Measurements from ENCODE around the gene ACVR1B.
A peak's percentile ranks its signal among the peaks of the same experiment; 100 is the strongest.

The ACVR1B gene

GRCh38 chr12:52036587-52037171, 85.2 kb downstream of the ACVR1B start (continued):
- TF ChIP-seq ZNF692 (tag by site-specific recombination; IDR thresholded peaks at IDR 0.05) = no peak
- TF ChIP-seq ZFP3 (tag by site-specific recombination; IDR thresholded peaks at IDR 0.05; ENCODE audit: low read depth) = no peak
- no peak for TF ChIP-seq ZNF48 (tag by site-specific recombination; IDR thresholded peaks at IDR 0.05)
- no peak for TF ChIP-seq ZNF140 (tag by site-specific recombination; IDR thresholded peaks at IDR 0.05)
- peak; percentile 36; the same call in 1 of the 2 replicates for TF ChIP-seq ZFP37 (tag by site-specific recombination; IDR thresholded peaks at IDR 0.05)
- TF ChIP-seq ZNF571 (tag by site-specific recombination; IDR thresholded peaks at IDR 0.05) = no peak
- TF ChIP-seq REPIN1 (tag by site-specific recombination; IDR thresholded peaks at IDR 0.05; ENCODE audit: low read depth) = no peak
- no peak for TF ChIP-seq ZNF610 (tag by site-specific recombination; IDR thresholded peaks at IDR 0.05; ENCODE audit: borderline replicate concordance)
- no peak for TF ChIP-seq OVOL3 (tag by site-specific recombination; IDR thresholded peaks at IDR 0.05)
- no peak for TF ChIP-seq BCL11A (tag by site-specific recombination; IDR thresholded peaks at IDR 0.05; ENCODE audit: low read depth)
- no peak for TF ChIP-seq ZSCAN30 (tag by site-specific recombination; IDR thresholded peaks at IDR 0.05)
- peak; percentile 58; the same call in 1 of the 2 replicates for TF ChIP-seq ZNF596 (tag by site-specific recombination; IDR thresholded peaks at IDR 0.05)
- no peak for TF ChIP-seq ZNF658 (tag by site-specific recombination; IDR thresholded peaks at IDR 0.05)
- no peak for TF ChIP-seq ZNF555 (tag by site-specific recombination; conservative IDR thresholded peaks at IDR 0.05)
- TF ChIP-seq ZNF785 (tag by site-specific recombination; IDR thresholded peaks at IDR 0.05) = no peak
- TF ChIP-seq, protein P1, sequence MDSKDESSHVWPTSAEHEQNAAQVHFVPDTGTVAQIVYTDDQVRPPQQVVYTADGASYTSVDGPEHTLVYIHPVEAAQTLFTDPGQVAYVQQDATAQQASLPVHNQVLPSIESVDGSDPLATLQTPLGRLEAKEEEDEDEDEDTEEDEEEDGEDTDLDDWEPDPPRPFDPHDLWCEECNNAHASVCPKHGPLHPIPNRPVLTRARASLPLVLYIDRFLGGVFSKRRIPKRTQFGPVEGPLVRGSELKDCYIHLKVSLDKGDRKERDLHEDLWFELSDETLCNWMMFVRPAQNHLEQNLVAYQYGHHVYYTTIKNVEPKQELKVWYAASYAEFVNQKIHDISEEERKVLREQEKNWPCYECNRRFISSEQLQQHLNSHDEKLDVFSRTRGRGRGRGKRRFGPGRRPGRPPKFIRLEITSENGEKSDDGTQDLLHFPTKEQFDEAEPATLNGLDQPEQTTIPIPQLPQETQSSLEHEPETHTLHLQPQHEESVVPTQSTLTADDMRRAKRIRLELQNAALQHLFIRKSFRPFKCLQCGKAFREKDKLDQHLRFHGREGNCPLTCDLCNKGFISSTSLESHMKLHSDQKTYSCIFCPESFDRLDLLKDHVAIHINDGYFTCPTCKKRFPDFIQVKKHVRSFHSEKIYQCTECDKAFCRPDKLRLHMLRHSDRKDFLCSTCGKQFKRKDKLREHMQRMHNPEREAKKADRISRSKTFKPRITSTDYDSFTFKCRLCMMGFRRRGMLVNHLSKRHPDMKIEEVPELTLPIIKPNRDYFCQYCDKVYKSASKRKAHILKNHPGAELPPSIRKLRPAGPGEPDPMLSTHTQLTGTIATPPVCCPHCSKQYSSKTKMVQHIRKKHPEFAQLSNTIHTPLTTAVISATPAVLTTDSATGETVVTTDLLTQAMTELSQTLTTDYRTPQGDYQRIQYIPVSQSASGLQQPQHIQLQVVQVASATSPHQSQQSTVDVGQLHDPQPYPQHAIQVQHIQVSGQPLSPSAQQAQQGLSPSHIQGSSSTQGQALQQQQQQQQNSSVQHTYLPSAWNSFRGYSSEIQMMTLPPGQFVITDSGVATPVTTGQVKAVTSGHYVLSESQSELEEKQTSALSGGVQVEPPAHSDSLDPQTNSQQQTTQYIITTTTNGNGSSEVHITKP (tag by site-specific recombination; IDR thresholded peaks at IDR 0.05) = no peak
- TF ChIP-seq KLF16 (tag by site-specific recombination; IDR thresholded peaks at IDR 0.05) = no peak
- 0 out of 2 replicates have a peak, but pooled peaks have one; percentile 21 for TF ChIP-seq ZBTB17 (tag by site-specific recombination; IDR thresholded peaks at IDR 0.05)
- no peak for TF ChIP-seq ZNF2 (tag by site-specific recombination; IDR thresholded peaks at IDR 0.05)
- no peak for TF ChIP-seq ZNF514 (tag by site-specific recombination; IDR thresholded peaks at IDR 0.05)
- no peak for TF ChIP-seq ZNF791 (tag by site-specific recombination; IDR thresholded peaks at IDR 0.05)
- TF ChIP-seq HIC1 (tag by site-specific recombination; IDR thresholded peaks at IDR 0.05) = peak; percentile 61
- no peak for TF ChIP-seq ZNF133 (tag by site-specific recombination; IDR thresholded peaks at IDR 0.05)
- TF ChIP-seq ZNF24 (tag by site-specific recombination; IDR thresholded peaks at IDR 0.05) = no peak
- TF ChIP-seq ZNF214 (tag by site-specific recombination; IDR thresholded peaks at IDR 0.05; ENCODE audit: borderline replicate concordance) = no peak
- TF ChIP-seq ZNF843 (tag by site-specific recombination; IDR thresholded peaks at IDR 0.05) = no peak
- no peak for TF ChIP-seq MYNN (tag by site-specific recombination; IDR thresholded peaks at IDR 0.05; ENCODE audit: borderline replicate concordance)
- no peak for TF ChIP-seq ZNF23 (tag by site-specific recombination; IDR thresholded peaks at IDR 0.05; ENCODE audit: borderline replicate concordance)
- TF ChIP-seq ZNF560 (tag by site-specific recombination; IDR thresholded peaks at IDR 0.05; ENCODE audit: borderline replicate concordance) = no peak
- no peak for TF ChIP-seq RBAK (tag by site-specific recombination; IDR thresholded peaks at IDR 0.05)
- TF ChIP-seq ZNF513 (tag by site-specific recombination; IDR thresholded peaks at IDR 0.05) = no peak
- TF ChIP-seq HOXC10 (CRISPR knock-in tag; IDR thresholded peaks at IDR 0.05) = no peak
- no peak for TF ChIP-seq ZIC2 (tag by site-specific recombination; IDR thresholded peaks at IDR 0.05)
- TF ChIP-seq ZNF394 (tag by site-specific recombination; IDR thresholded peaks at IDR 0.05; ENCODE audit: borderline replicate concordance) = 0 out of 2 replicates have a peak, but pooled peaks have one; percentile 19

Data from HEK293 (cell line).